Esophagus squamous epithelium (tissue), 4 donors: ENCODE data around the gene BACE1.

ENCODE experiments used
- CTCF ChIP-seq, 6 experiments: fragments of 450-650 bp in 4 of 6; fragments of 200-600 bp in 2 of 6; sonication (generic) in 2 of 6; IDR thresholded peaks; one replicate each; pipeline ENCODE4 v1.5.1; 2016 to 2019; ENCODE audit warnings: antibody characterized with exemption in 6 of 6, mild to moderate bottlenecking in 4 of 6, moderate library complexity in 4 of 6
- POLR2A ChIP-seq, 4 donors: fragments of 450-650 bp; IDR thresholded peaks; one replicate each; pipeline ENCODE4 v1.6.1; 2017; ENCODE audit warnings: antibody characterized with exemption in 4 of 4, mild to moderate bottlenecking in 4 of 4, moderate library complexity in 3 of 4

GRCh38 chr11:117239295-117239694 is 76.8 kb downstream of the BACE1 start:
- TF ChIP-seq CTCF (IDR thresholded peaks at IDR 0.05) = peak in 1 of 6 experiments; percentile 32
- TF ChIP-seq POLR2A (IDR thresholded peaks at IDR 0.05) = no peak
